HEK293 (cell line): ENCODE data around the gene CHIT1.
A peak's percentile ranks its signal among the peaks of the same experiment; 100 is the strongest.
"Not testable (repeated sequence)": the region's sequence is repeated elsewhere in the genome, so short reads cannot be mapped to it uniquely, and the experiment has no call there.

Source experiments
- CTCF ChIA-PET: fragments of 350-600 bp; formaldehyde crosslinking; extraction: SDS; loops from one replicate; lab custom pipeline; 2021; ENCODE audit warnings: antibody characterized with exemption; lab: Yijun Ruan, JAX
- POLR2A ChIA-PET: fragments of 300-600 bp; formaldehyde crosslinking; extraction: SDS; loops from one replicate; lab custom pipeline; 2020; ENCODE audit warnings: antibody characterized with exemption, inconsistent platforms; lab: Yijun Ruan, JAX
- H3K27ac ChIP-seq: fragments of 200-500 bp; sonication (Bioruptor generic); 2 replicates; pipeline ENCODE4 v1.5.1; 2014; ENCODE audit warnings: low read depth, low read length, control low read depth, inconsistent platforms; ENCODE audit errors: extremely low read depth
- H3K36me3 ChIP-seq, 2 experiments: fragments of 200-500 bp in 1 of 2; sonication (Bioruptor generic) in 1 of 2; 1 replicate in 1 of 2; 2 replicates in 1 of 2; pipeline ENCODE4 v1.5.1; 2014 to 2017; ENCODE audit warnings: inconsistent platforms in 2 of 2, low read length in 2 of 2; ENCODE audit not compliant: control insufficient read depth in 2 of 2, insufficient read depth in 1 of 2
- H3K4me1 ChIP-seq: fragments of 200-500 bp; sonication (Bioruptor generic); 2 replicates; pipeline ENCODE4 v1.5.1; 2014; ENCODE audit warnings: mild to moderate bottlenecking, low read length, inconsistent platforms; ENCODE audit not compliant: control insufficient read depth, insufficient read depth
- H3K4me3 ChIP-seq: 2 replicates; pipeline ENCODE4 v1.5.1; 2011; ENCODE audit warnings: low read depth, mild to moderate bottlenecking, control low read depth, low read length, moderate library complexity
- H3K9me3 ChIP-seq: fragments of 200-500 bp; sonication (Bioruptor generic); 2 replicates; pipeline ENCODE4 v1.5.1; 2014; ENCODE audit warnings: low read depth, low read length, inconsistent platforms; ENCODE audit not compliant: control insufficient read depth, insufficient read depth
- EGR2 ChIP-seq: fragments of 450-650 bp; formaldehyde crosslinking; IDR thresholded peaks from 2 replicates; pipeline ENCODE4 v1.5.1; 2016; ENCODE audit warnings: low read depth, missing biosample characterization, missing genetic modification characterization
- PRDM1 ChIP-seq: fragments of 450-650 bp; formaldehyde crosslinking; IDR thresholded peaks from 2 replicates; pipeline ENCODE4; 2016; ENCODE audit warnings: missing biosample characterization, missing genetic modification characterization
- SCRT1 ChIP-seq: fragments of 450-650 bp; formaldehyde crosslinking; IDR thresholded peaks from 2 replicates; pipeline ENCODE4 v1.5.1; 2016; ENCODE audit warnings: missing biosample characterization, missing genetic modification characterization, borderline replicate concordance
- SETDB1 ChIP-seq: IDR thresholded peaks from one replicate; pipeline ENCODE4 v1.6.1; 2017; ENCODE audit warnings: mild to moderate bottlenecking, low read length, moderate library complexity, mixed read lengths; ENCODE audit not compliant: insufficient read length
- ZNF121 ChIP-seq: fragments of 450-650 bp; formaldehyde crosslinking; IDR thresholded peaks from 2 replicates; pipeline ENCODE4 v1.5.1; 2016; ENCODE audit warnings: missing biosample characterization, missing genetic modification characterization
- ZNF146 ChIP-seq: fragments of 450-650 bp; formaldehyde crosslinking; IDR thresholded peaks from 2 replicates; pipeline ENCODE4 v1.5.1; 2016; ENCODE audit warnings: missing biosample characterization, missing genetic modification characterization
- ZNF157 ChIP-seq: fragments of 450-650 bp; formaldehyde crosslinking; IDR thresholded peaks from 2 replicates; pipeline ENCODE4 v1.5.1; 2016; ENCODE audit warnings: missing biosample characterization, missing genetic modification characterization
- ZNF23 ChIP-seq: fragments of 450-650 bp; formaldehyde crosslinking; IDR thresholded peaks from 2 replicates; pipeline ENCODE4 v1.5.1; 2016; ENCODE audit warnings: missing biosample characterization, missing genetic modification characterization, borderline replicate concordance
- ZNF473 ChIP-seq: fragments of 450-650 bp; formaldehyde crosslinking; IDR thresholded peaks from 2 replicates; pipeline ENCODE4 v1.5.1; 2017; ENCODE audit warnings: missing biosample characterization, missing genetic modification characterization
- ZNF548 ChIP-seq: fragments of 450-650 bp; formaldehyde crosslinking; IDR thresholded peaks from 2 replicates; pipeline ENCODE4 v1.5.1; 2016; ENCODE audit warnings: missing biosample characterization, missing genetic modification characterization
- ZNF610 ChIP-seq: fragments of 450-650 bp; formaldehyde crosslinking; IDR thresholded peaks from 2 replicates; pipeline ENCODE4 v1.5.1; 2016; ENCODE audit warnings: missing biosample characterization, missing genetic modification characterization, borderline replicate concordance
- ZNF664 ChIP-seq: fragments of 450-650 bp; formaldehyde crosslinking; IDR thresholded peaks from 2 replicates; pipeline ENCODE4 v1.5.1; 2016; ENCODE audit warnings: missing biosample characterization, missing genetic modification characterization
- ZNF76 ChIP-seq: fragments of 450-650 bp; formaldehyde crosslinking; IDR thresholded peaks from 2 replicates; pipeline ENCODE4; 2016; ENCODE audit warnings: low read depth, missing biosample characterization, missing genetic modification characterization, borderline replicate concordance
- ZNF777 ChIP-seq: fragments of 450-650 bp; formaldehyde crosslinking; IDR thresholded peaks from 2 replicates; pipeline ENCODE4 v1.5.1; 2017; ENCODE audit warnings: missing biosample characterization, missing genetic modification characterization, borderline replicate concordance
- TF ChIP-seq, protein P1 (sequence below): fragments of 450-650 bp; formaldehyde crosslinking; IDR thresholded peaks from 2 replicates; pipeline ENCODE4 v1.5.1; 2016; ENCODE audit warnings: missing biosample characterization, missing genetic modification characterization
- TF ChIP-seq, protein P2 (sequence below): fragments of 450-650 bp; formaldehyde crosslinking; IDR thresholded peaks from 2 replicates; pipeline ENCODE4 v1.5.1; 2016; ENCODE audit warnings: missing biosample characterization, missing genetic modification characterization, borderline replicate concordance
- TF ChIP-seq, protein P3 (sequence below): fragments of 450-650 bp; IDR thresholded peaks from 2 replicates; pipeline ENCODE4 v1.5.1; 2018; ENCODE audit warnings: missing biosample characterization, mild to moderate bottlenecking, missing genetic modification characterization
- TF ChIP-seq, protein P4 (sequence below): fragments of 450-650 bp; formaldehyde crosslinking; IDR thresholded peaks from 2 replicates; pipeline ENCODE4 v1.5.1; 2016; ENCODE audit warnings: missing biosample characterization, missing genetic modification characterization
- TF ChIP-seq, protein P5 (sequence below): fragments of 450-650 bp; formaldehyde crosslinking; IDR thresholded peaks from 2 replicates; pipeline ENCODE4 v1.5.1; 2017; ENCODE audit warnings: missing biosample characterization, missing genetic modification characterization

The CHIT1 gene

DNA sequence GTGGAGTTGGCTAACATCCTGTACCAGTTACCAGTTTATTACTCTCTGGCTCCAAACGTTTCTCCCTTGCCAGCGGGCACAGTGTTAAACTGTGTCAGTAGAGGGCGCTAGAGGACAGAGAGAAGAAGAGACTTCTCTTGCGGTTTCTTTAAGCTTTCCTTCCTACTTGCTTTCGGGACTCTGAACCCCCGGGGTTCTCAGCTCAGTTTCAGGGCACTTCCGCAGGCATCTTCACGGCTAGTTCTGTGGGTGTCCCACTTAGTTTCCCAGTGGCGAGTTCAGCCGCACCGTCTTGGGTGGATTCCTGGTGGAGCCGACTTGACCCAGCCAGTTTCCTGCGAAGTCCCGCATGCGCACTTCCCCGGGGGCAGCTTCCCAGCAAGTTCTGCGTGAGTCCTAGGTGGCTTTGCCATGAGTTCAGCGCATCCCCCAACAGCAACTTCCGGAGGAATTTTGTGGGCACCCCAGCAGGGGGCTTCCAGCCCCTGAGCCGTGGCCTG lies 37.9 kb upstream of the CHIT1 start (continued):
- TF ChIP-seq ZNF76 (tag by site-specific recombination): no peak
- TF ChIP-seq, protein P1, sequence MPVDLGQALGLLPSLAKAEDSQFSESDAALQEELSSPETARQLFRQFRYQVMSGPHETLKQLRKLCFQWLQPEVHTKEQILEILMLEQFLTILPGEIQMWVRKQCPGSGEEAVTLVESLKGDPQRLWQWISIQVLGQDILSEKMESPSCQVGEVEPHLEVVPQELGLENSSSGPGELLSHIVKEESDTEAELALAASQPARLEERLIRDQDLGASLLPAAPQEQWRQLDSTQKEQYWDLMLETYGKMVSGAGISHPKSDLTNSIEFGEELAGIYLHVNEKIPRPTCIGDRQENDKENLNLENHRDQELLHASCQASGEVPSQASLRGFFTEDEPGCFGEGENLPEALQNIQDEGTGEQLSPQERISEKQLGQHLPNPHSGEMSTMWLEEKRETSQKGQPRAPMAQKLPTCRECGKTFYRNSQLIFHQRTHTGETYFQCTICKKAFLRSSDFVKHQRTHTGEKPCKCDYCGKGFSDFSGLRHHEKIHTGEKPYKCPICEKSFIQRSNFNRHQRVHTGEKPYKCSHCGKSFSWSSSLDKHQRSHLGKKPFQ: no peak
- no peak for TF ChIP-seq ZNF664
- TF ChIP-seq, protein P2, sequence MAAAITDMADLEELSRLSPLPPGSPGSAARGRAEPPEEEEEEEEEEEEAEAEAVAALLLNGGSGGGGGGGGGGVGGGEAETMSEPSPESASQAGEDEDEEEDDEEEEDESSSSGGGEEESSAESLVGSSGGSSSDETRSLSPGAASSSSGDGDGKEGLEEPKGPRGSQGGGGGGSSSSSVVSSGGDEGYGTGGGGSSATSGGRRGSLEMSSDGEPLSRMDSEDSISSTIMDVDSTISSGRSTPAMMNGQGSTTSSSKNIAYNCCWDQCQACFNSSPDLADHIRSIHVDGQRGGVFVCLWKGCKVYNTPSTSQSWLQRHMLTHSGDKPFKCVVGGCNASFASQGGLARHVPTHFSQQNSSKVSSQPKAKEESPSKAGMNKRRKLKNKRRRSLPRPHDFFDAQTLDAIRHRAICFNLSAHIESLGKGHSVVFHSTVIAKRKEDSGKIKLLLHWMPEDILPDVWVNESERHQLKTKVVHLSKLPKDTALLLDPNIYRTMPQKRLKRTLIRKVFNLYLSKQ (tag by site-specific recombination): no peak

DNA sequence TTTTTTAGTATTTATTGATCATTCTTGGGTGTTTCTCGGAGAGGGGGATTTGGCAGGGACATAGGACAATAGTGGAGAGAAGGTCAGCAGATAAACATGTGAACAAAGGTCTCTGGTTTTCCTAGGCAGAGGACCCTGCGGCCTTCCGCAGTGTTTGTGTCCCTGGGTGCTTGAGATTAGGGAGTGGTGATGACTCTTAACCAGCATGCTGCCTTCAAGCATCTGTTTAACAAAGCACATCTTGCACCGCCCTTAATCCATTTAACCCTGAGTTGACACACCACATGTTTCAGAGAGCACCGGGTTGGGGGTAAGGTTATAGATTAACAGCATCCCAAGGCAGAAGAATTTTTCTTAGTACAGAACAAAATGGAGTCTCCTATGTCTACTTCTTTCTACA lies 36.7 kb upstream of the CHIT1 start:
- H3K4me1 ChIP-seq, H3K27ac ChIP-seq, POLR2A ChIA-PET, H3K36me3 ChIP-seq, H3K4me3 ChIP-seq, H3K9me3 ChIP-seq: not testable (repeated sequence)
- CTCF ChIA-PET: interaction anchor here (1.0 to 13.1 kb wide), 11 partner anchors 9 to 231 kb away, joined by 3 to 526 read pairs (median 23); partner anchors contain the start of genes BTG2 and PPFIA4

DNA sequence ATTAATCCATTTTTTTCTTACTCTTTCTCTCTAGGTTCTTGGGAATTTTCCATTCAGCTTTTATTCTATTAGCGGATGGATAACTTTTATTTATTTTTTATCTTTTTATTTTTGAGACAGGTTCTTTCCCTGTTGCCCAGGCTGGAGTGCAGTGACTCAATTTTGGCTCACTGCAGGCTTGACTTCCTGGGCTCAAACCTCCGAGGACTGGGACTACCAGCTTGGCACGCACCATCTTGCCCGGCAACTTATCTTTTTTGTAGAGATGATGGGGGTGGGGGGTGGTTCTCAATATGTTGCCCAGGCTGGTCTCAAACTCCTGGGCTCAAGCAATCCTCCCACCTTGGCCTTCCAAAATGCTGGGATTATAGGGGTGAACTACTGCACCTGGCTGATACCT lies 36.1 kb upstream of the CHIT1 start:
- Histone ChIP-seq H3K9me3 (no peaks in the 10 kb centered on the region), H3K4me3 (no peak overlapping the region), H3K27ac (no peak overlapping the region), H3K4me1 (no peaks in the 10 kb centered on the region), H3K36me3 (no peaks in the 10 kb centered on the region)
- ChIA-PET POLR2A (no interaction called here), CTCF (interaction anchor here (0.6 to 13.1 kb wide), 4 partner anchors 55 to 230 kb away, joined by 3 to 526 read pairs (median 4); partner anchors contain the start of gene PPFIA4)
- TF ChIP-seq ZNF610 (tag by site-specific recombination): no peak
- TF ChIP-seq ZNF777 (tag by site-specific recombination): no peak
- TF ChIP-seq ZNF146 (tag by site-specific recombination): no peak
- TF ChIP-seq PRDM1 (tag by site-specific recombination): no peak
- TF ChIP-seq ZNF121 (tag by site-specific recombination): no peak
- TF ChIP-seq, protein P3, sequence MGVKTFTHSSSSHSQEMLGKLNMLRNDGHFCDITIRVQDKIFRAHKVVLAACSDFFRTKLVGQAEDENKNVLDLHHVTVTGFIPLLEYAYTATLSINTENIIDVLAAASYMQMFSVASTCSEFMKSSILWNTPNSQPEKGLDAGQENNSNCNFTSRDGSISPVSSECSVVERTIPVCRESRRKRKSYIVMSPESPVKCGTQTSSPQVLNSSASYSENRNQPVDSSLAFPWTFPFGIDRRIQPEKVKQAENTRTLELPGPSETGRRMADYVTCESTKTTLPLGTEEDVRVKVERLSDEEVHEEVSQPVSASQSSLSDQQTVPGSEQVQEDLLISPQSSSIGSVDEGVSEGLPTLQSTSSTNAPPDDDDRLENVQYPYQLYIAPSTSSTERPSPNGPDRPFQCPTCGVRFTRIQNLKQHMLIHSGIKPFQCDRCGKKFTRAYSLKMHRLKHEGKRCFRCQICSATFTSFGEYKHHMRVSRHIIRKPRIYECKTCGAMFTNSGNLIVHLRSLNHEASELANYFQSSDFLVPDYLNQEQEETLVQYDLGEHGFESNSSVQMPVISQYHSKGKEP (tag by site-specific recombination): no peak

DNA sequence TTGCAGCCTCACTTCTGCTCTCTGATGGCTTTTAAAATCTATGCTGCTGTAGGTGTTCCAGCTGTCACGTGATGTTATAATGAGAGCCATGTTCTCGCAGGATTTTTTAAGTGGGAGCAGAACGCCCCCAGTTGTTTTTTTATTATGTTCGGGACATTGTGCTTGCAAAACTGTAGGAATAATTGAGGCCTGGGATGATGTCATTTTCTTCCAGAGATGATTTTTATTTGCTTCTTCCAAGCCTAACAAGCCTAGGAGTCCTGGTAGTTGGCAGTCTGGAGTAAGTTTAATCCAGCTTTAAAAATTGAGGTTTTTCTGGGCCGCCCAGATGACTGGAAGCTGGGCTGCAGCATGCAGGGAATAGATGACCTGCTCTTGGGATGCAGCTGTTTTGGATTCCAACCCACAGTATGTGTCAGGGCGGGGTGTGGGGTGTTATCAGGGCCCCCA lies 34.6 kb upstream of the CHIT1 start:
- no peaks in the 10 kb centered on the region for H3K9me3 ChIP-seq
- ChIA-PET POLR2A (no interaction called here), CTCF (interaction anchor here (0.7 to 13.1 kb wide), 5 partner anchors 75 to 244 kb away, joined by 3 to 526 read pairs (median 3); partner anchors contain the start of gene PPFIA4)
- no peak overlapping the region for H3K4me3 ChIP-seq
- H3K4me1 ChIP-seq: no peaks in the 10 kb centered on the region
- H3K36me3 ChIP-seq: no peaks in the 10 kb centered on the region
- no peak overlapping the region for H3K27ac ChIP-seq
- TF ChIP-seq ZNF157 (tag by site-specific recombination) (no peak), EGR2 (tag by site-specific recombination) (peak; percentile 81), SETDB1 (no peak), SCRT1 (tag by site-specific recombination) (no peak), ZNF473 (tag by site-specific recombination) (no peak), ZNF548 (tag by site-specific recombination) (no peak), ZNF23 (no peak)
- TF ChIP-seq, protein P4, sequence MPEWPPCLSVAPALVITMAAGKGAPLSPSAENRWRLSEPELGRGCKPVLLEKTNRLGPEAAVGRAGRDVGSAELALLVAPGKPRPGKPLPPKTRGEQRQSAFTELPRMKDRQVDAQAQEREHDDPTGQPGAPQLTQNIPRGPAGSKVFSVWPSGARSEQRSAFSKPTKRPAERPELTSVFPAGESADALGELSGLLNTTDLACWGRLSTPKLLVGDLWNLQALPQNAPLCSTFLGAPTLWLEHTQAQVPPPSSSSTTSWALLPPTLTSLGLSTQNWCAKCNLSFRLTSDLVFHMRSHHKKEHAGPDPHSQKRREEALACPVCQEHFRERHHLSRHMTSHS (tag by site-specific recombination): no peak
- TF ChIP-seq, protein P1: no peak
- TF ChIP-seq, protein P5, sequence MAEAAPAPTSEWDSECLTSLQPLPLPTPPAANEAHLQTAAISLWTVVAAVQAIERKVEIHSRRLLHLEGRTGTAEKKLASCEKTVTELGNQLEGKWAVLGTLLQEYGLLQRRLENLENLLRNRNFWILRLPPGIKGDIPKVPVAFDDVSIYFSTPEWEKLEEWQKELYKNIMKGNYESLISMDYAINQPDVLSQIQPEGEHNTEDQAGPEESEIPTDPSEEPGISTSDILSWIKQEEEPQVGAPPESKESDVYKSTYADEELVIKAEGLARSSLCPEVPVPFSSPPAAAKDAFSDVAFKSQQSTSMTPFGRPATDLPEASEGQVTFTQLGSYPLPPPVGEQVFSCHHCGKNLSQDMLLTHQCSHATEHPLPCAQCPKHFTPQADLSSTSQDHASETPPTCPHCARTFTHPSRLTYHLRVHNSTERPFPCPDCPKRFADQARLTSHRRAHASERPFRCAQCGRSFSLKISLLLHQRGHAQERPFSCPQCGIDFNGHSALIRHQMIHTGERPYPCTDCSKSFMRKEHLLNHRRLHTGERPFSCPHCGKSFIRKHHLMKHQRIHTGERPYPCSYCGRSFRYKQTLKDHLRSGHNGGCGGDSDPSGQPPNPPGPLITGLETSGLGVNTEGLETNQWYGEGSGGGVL (tag by site-specific recombination): no peak
